ENCODE results near the gene GCHFR. TPM values are rescaled to one million over a fixed set of nuclear protein-coding genes. Genes with fewer than 3 reads are reported as not detected.

Gene GCHFR
- total RNA-seq, 1 experiment from 2014 or later, result 8.2 TPM

DNA sequence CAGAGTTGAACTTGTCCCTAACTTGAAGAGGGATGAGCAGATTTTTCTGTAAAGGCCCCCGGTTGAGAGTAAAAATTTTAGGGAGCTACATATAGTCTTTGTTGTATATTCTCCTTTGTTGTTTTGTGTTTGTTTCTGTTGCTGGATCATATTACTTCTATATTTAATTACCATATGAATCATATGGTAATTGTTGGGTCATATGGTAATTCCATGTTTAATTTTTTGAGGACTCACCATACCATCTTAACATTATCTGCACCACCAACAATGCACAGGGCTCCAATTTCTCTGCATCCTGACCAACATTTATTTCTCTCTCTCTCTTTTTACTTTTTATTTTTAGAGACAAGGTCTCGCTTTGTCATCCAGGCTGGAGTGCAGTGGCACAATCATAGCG lies 35.7 kb downstream of the GCHFR start:
- BruUV-seq (replicated peaks), result no TSS peak

DNA sequence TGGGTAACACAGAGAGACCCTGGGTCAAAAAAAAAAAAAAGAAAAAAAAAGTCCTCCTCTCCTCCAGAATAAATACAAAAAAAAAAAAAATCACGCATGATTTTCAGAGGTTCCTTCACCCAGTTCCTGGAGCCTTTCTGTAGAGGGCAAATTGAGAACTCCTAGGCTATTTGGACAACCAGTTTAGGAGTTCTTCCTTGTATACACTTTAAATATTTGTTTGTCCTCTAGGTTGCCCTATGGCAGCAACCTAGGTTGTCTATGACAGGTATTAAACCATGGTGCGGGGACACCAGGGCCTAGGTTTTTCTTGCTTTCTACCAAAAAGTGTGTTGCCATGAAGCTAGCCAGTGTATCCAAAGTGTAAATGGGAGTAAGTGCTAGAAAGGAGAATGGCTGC lies 39.2 kb downstream of the GCHFR start:
- Mint-ChIP-seq H3K36me3 (ENCODE audit: insufficient read depth, unreplicated experiment) (peaks cover 32% of the 10 kb centered on the region), H3K4me3 (ENCODE audit: unreplicated experiment) (no peak overlapping the region), H3K9me3 (ENCODE audit: unreplicated experiment) (no peaks in the 10 kb centered on the region), H3K27ac (ENCODE audit: low read depth, unreplicated experiment) (no peak overlapping the region), H3K27me3 (ENCODE audit: insufficient read depth, unreplicated experiment) (no peaks in the 10 kb centered on the region), H3K4me1 (ENCODE audit: insufficient read depth, unreplicated experiment) (peaks cover 19% of the 10 kb centered on the region)
- ChIA-PET CTCF (interaction anchor here (0.7 to 1.3 kb wide), 4 partner anchors 10 to 30 kb away, joined by 3 to 4 read pairs (median 4); partner anchors contain the start of gene PPP1R14D), POLR2A (interaction anchor here (0.8 to 1.2 kb wide), 2 partner anchors 9 to 41 kb away, joined by 3 read pairs; partner anchors contain the start of gene SPINT1)
- TF ChIP-seq, protein P1, sequence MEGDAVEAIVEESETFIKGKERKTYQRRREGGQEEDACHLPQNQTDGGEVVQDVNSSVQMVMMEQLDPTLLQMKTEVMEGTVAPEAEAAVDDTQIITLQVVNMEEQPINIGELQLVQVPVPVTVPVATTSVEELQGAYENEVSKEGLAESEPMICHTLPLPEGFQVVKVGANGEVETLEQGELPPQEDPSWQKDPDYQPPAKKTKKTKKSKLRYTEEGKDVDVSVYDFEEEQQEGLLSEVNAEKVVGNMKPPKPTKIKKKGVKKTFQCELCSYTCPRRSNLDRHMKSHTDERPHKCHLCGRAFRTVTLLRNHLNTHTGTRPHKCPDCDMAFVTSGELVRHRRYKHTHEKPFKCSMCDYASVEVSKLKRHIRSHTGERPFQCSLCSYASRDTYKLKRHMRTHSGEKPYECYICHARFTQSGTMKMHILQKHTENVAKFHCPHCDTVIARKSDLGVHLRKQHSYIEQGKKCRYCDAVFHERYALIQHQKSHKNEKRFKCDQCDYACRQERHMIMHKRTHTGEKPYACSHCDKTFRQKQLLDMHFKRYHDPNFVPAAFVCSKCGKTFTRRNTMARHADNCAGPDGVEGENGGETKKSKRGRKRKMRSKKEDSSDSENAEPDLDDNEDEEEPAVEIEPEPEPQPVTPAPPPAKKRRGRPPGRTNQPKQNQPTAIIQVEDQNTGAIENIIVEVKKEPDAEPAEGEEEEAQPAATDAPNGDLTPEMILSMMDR (IDR thresholded peaks at IDR 0.05; ENCODE audit: unreplicated experiment), result no peak
- intact Hi-C loops (cut with micrococcal nuclease), result no loop called here
- no peak for DNase-seq (ENCODE audit: unreplicated experiment)
- no TSS peak for BruUV-seq (replicated peaks)

More for the DNA sequence above, 35.7 kb downstream of the GCHFR start:
- ChIA-PET POLR2A (no interaction called here), CTCF (interaction anchor here (1.0 to 1.2 kb wide), 2 partner anchors 13 to 15 kb away, joined by 3 read pairs; no protein-coding TSS in a partner anchor)
- intact Hi-C loops (cut with micrococcal nuclease), result no loop called here
- Mint-ChIP-seq H3K4me1 (ENCODE audit: insufficient read depth, unreplicated experiment) (peaks cover 21% of the 10 kb centered on the region), H3K36me3 (ENCODE audit: insufficient read depth, unreplicated experiment) (peaks cover 37% of the 10 kb centered on the region), H3K27me3 (ENCODE audit: insufficient read depth, unreplicated experiment) (no peaks in the 10 kb centered on the region), H3K27ac (ENCODE audit: low read depth, unreplicated experiment) (no peak overlapping the region), H3K4me3 (ENCODE audit: unreplicated experiment) (no peak overlapping the region), H3K9me3 (ENCODE audit: unreplicated experiment) (no peaks in the 10 kb centered on the region)
- DNase-seq (ENCODE audit: unreplicated experiment), result no peak
- TF ChIP-seq, protein P1 (IDR thresholded peaks at IDR 0.05; ENCODE audit: unreplicated experiment), result no peak

DNA sequence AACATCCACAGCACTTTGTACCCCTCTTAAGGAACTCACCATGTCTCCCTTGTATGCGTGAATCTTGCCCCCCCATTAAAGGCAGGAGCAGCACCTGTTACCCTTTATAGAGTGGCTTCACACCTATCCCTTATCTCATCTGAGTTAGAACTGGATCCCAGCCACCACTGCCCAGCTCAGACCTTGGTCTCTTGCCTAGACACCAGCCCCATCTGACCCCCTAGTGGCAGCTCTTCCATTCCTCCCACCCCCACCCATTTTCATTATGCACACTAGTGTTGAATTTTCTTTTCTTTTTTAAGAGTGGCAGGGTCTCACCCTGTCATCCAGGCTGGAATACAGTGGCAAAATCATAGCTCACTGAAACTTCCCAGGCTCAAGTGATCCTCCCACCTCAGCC lies 39.8 kb downstream of the GCHFR start:
- POLR2A ChIA-PET, result interaction anchor here (0.8 to 1.2 kb wide), 2 partner anchors 9 to 40 kb away, joined by 3 read pairs; partner anchors contain the start of gene SPINT1
- H3K4me3 Mint-ChIP-seq (ENCODE audit: unreplicated experiment), result no peak overlapping the region

DNA sequence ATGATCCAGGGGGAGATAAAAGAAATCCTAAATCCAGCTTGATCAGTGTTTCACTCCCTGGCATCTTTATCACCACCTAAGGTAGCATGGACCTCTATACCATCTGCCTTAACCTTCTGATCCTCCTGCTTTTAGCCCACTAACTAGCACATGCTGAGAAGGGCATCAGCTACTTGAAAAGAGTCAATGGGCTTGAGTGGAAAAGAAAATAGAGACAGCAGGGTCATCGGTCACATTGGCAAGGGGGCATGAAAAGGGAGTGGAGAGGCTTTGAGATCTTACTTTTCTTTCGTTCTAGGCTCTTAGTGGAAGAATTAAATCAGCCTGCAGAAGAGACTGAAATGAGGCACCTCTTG lies 42.8 kb downstream of the GCHFR start:
- H3K27ac Mint-ChIP-seq (ENCODE audit: low read depth, unreplicated experiment), result peak overlapping the region; percentile 83
- CTCF ChIA-PET, result interaction anchor here (0.5 to 2.1 kb wide), 5 partner anchors 38 to 287 kb away, joined by 3 to 8 read pairs (median 3); no protein-coding TSS in a partner anchor

More for the DNA sequence above, 39.8 kb downstream of the GCHFR start:
- intact Hi-C loops (cut with micrococcal nuclease), result no loop called here
- Mint-ChIP-seq H3K27me3 (ENCODE audit: insufficient read depth, unreplicated experiment) (no peaks in the 10 kb centered on the region), H3K9me3 (ENCODE audit: unreplicated experiment) (no peaks in the 10 kb centered on the region), H3K27ac (ENCODE audit: low read depth, unreplicated experiment) (no peak overlapping the region), H3K4me1 (ENCODE audit: insufficient read depth, unreplicated experiment) (peaks cover 23% of the 10 kb centered on the region), H3K36me3 (ENCODE audit: insufficient read depth, unreplicated experiment) (peaks cover 29% of the 10 kb centered on the region)
- CTCF ChIA-PET, result interaction anchor here (0.9 to 1.0 kb wide), 2 partner anchors 29 to 54 kb away, joined by 3 read pairs; no protein-coding TSS in a partner anchor
- TF ChIP-seq, protein P1 (IDR thresholded peaks at IDR 0.05; ENCODE audit: unreplicated experiment), result no peak
- no peak for DNase-seq (ENCODE audit: unreplicated experiment)
- BruUV-seq (replicated peaks), result no TSS peak

More for the DNA sequence above, 42.8 kb downstream of the GCHFR start:
- H3K4me3 Mint-ChIP-seq (ENCODE audit: unreplicated experiment), result peak overlapping the region; percentile 81
- peaks cover 17% of the 10 kb centered on the region for H3K36me3 Mint-ChIP-seq (ENCODE audit: insufficient read depth, unreplicated experiment)
- H3K9me3 Mint-ChIP-seq (ENCODE audit: unreplicated experiment), result no peaks in the 10 kb centered on the region
- intact Hi-C loops (cut with micrococcal nuclease), result no loop called here
- TSS peak; percentile 64 for BruUV-seq (replicated peaks)
- H3K4me1 Mint-ChIP-seq (ENCODE audit: insufficient read depth, unreplicated experiment), result peaks cover 15% of the 10 kb centered on the region
- TF ChIP-seq, protein P1 (IDR thresholded peaks at IDR 0.05; ENCODE audit: unreplicated experiment), result no peak
- no peaks in the 10 kb centered on the region for H3K27me3 Mint-ChIP-seq (ENCODE audit: insufficient read depth, unreplicated experiment)
- POLR2A ChIA-PET, result interaction anchor here (0.6 to 3.7 kb wide), 14 partner anchors 13 to 835 kb away, joined by 3 to 47 read pairs (median 5); partner anchors contain the start of genes C15orf62, GCHFR, RAD51 and SPINT1
- DNase-seq (ENCODE audit: unreplicated experiment), result no peak

All from MCF 10A (cell line).